HG03521 (cell line): ENCODE measurements around the gene OR51B4.
"Not testable (repeated sequence)": the region's sequence is repeated elsewhere in the genome, so short reads cannot be mapped to it uniquely, and the experiment has no call there.

Experiments
- ATAC-seq: cut with Tn5 transposase; IDR thresholded peaks from one replicate; pipeline ENCODE4 v1.9.1; 2021; ENCODE audit warnings: mild to moderate bottlenecking, moderate library complexity; ENCODE audit not compliant: unreplicated experiment

OR51B4 gene

GRCh38 chr11:5275369-5276110 is 26.2 kb downstream of the OR51B4 start:
- ATAC-seq = no peak

- no peak for ATAC-seq
Observed at GRCh38 chr11:5274395-5274794, 27.4 kb downstream of the OR51B4 start.

- ATAC-seq = no peak
Observed at GRCh38 chr11:5272395-5273017, 29.2 kb downstream of the OR51B4 start.

GRCh38 chr11:5269715-5270147 is 32.0 kb downstream of the OR51B4 start, which contains the start of gene HBE1:
Gene HBE1, minus strand, starts transcription at chr11:5269945. Its CDS starts 55 bp downstream, at chr11:5269890.
- no peak for ATAC-seq

- ATAC-seq = no peak
Observed at GRCh38 chr11:5267033-5267563, 34.6 kb downstream of the OR51B4 start.

- no peak for ATAC-seq
Observed at GRCh38 chr11:5266609-5267008, 35.1 kb downstream of the OR51B4 start.

GRCh38 chr11:5265832-5266231 is 35.9 kb downstream of the OR51B4 start:
- no peak for ATAC-seq

GRCh38 chr11:5258543-5259262 is 43.0 kb downstream of the OR51B4 start:
- no peak for ATAC-seq

GRCh38 chr11:5257296-5257695 is 44.5 kb downstream of the OR51B4 start:
- no peak for ATAC-seq

GRCh38 chr11:5254646-5255413 is 46.9 kb downstream of the OR51B4 start, which contains the start of gene HBG2:
Gene HBG2, minus strand, starts transcription at chr11:5254781. Its CDS starts 53 bp downstream, at chr11:5254728.
- not testable (repeated sequence) for ATAC-seq

- not testable (repeated sequence) for ATAC-seq
Observed at GRCh38 chr11:5254023-5254422, 47.7 kb downstream of the OR51B4 start.

GRCh38 chr11:5253440-5253839 is 48.3 kb downstream of the OR51B4 start:
- not testable (repeated sequence) for ATAC-seq

GRCh38 chr11:5252919-5253265 is 48.9 kb downstream of the OR51B4 start:
- no peak for ATAC-seq

- ATAC-seq = no peak
Observed at GRCh38 chr11:5252192-5252918, 49.4 kb downstream of the OR51B4 start.

GRCh38 chr11:5251746-5252145 is 50.0 kb downstream of the OR51B4 start:
- ATAC-seq = no peak
